GM23338 (cell line): ENCODE data around the gene PSMD2. TPM values are rescaled to one million over a fixed set of nuclear protein-coding genes. Genes with fewer than 3 reads are reported as not detected.
A peak's percentile ranks its signal among the peaks of the same experiment; 100 is the strongest.

Experiments used
- ATAC-seq: fragments of 200-7000 bp; cut with Tn5 transposase; 3 replicates; pipeline ENCODE4 v1.9.1; 2020
- DNase-seq: peaks from one replicate; pipeline ENCODE4 v3.0.0-alpha.2; 2015; ENCODE audit warnings: low spot score
- H2AFZ ChIP-seq: fragments of 200-600 bp; sonication (generic); 2 replicates; pipeline ENCODE4 v1.8.0; 2016; ENCODE audit warnings: antibody characterized with exemption, mild to moderate bottlenecking, moderate library complexity
- H3F3A ChIP-seq: fragments of 200-600 bp; sonication (generic); replicated peaks from 2 replicates; pipeline ENCODE4 v1.8.0; 2017; ENCODE audit warnings: antibody characterized with exemption, mixed run types, low read depth
- H3K27ac ChIP-seq: fragments of 200-600 bp; sonication (generic); 2 replicates; pipeline ENCODE4 v1.6.1; 2016; ENCODE audit warnings: low read depth
- H3K27me3 ChIP-seq: fragments of 200-600 bp; sonication (generic); 2 replicates; pipeline ENCODE4 v1.8.0; 2016; ENCODE audit warnings: mild to moderate bottlenecking, mixed run types, moderate library complexity; ENCODE audit not compliant: insufficient read depth
- H3K36me3 ChIP-seq: fragments of 200-600 bp; sonication (generic); 2 replicates; pipeline ENCODE4 v1.8.0; 2016; ENCODE audit warnings: mild to moderate bottlenecking; ENCODE audit not compliant: insufficient read depth
- H3K4me1 ChIP-seq: fragments of 200-600 bp; sonication (generic); 2 replicates; pipeline ENCODE4 v1.8.0; 2016; ENCODE audit warnings: mild to moderate bottlenecking, moderate library complexity; ENCODE audit not compliant: insufficient read depth
- H3K4me2 ChIP-seq: fragments of 200-600 bp; sonication (generic); 2 replicates; pipeline ENCODE4 v1.7.1; 2017; ENCODE audit warnings: mixed run types
- H3K4me3 ChIP-seq: fragments of 200-600 bp; sonication (generic); 2 replicates; pipeline ENCODE4 v1.6.1; 2016; ENCODE audit warnings: mixed run types
- H3K79me2 ChIP-seq: fragments of 200-600 bp; sonication (generic); replicated peaks from 2 replicates; pipeline ENCODE4 v1.8.0; 2017; ENCODE audit warnings: mild to moderate bottlenecking; ENCODE audit not compliant: insufficient read depth
- H3K9me2 ChIP-seq: fragments of 200-600 bp; sonication (generic); 2 replicates; pipeline ENCODE4 v1.8.0; 2017; ENCODE audit not compliant: insufficient read depth
- H4K20me1 ChIP-seq: fragments of 200-600 bp; sonication (generic); replicated peaks from 2 replicates; pipeline ENCODE4 v1.8.0; 2017; ENCODE audit warnings: mild to moderate bottlenecking; ENCODE audit not compliant: insufficient read depth
- H3K27ac Mint-ChIP-seq: 2 replicates; pipeline ENCODE4 v1.8.0; 2020; ENCODE audit warnings: inconsistent platforms, mild to moderate bottlenecking, moderate library complexity, mixed read lengths
- H3K27me3 Mint-ChIP-seq: 3 replicates; pipeline ENCODE4 v1.8.0; 2022; ENCODE audit warnings: low read depth, mild to moderate bottlenecking, moderate library complexity, mixed read lengths, inconsistent platforms; ENCODE audit not compliant: insufficient read depth, poor library complexity
- H3K36me3 Mint-ChIP-seq: 3 replicates; pipeline ENCODE4 v1.8.0; 2021; ENCODE audit warnings: low read depth, mild to moderate bottlenecking, inconsistent platforms, moderate library complexity, mixed read lengths
- H3K4me1 Mint-ChIP-seq: 3 replicates; pipeline ENCODE4 v1.8.0; 2020; ENCODE audit warnings: mild to moderate bottlenecking, inconsistent platforms, mixed read lengths
- H3K4me3 Mint-ChIP-seq: 3 replicates; pipeline ENCODE4 v1.8.0; 2021; ENCODE audit warnings: moderate library complexity, mild to moderate bottlenecking, inconsistent platforms, mixed read lengths
- H3K9me3 Mint-ChIP-seq: 3 replicates; pipeline ENCODE4 v1.8.0; 2020; ENCODE audit warnings: moderate library complexity, mild to moderate bottlenecking, inconsistent platforms, mixed read lengths
- EZH2 ChIP-seq: fragments of 200-600 bp; sonication (generic); IDR thresholded peaks from one replicate; pipeline ENCODE4 v1.8.0; 2017; ENCODE audit warnings: antibody characterized with exemption, mild to moderate bottlenecking, low read depth; ENCODE audit not compliant: unreplicated experiment
- EZH2phosphoT487 ChIP-seq: fragments of 200-600 bp; sonication (generic); IDR thresholded peaks from one replicate; pipeline ENCODE4 v1.8.1; 2018; ENCODE audit warnings: antibody characterized with exemption; ENCODE audit not compliant: unreplicated experiment
- NANOG ChIP-seq: IDR thresholded peaks from 2 replicates; pipeline ENCODE4 v1.6.1; 2016; ENCODE audit warnings: antibody characterized with exemption, borderline replicate concordance
- POLR2AphosphoS5 ChIP-seq: IDR thresholded peaks from 2 replicates; pipeline ENCODE4 v1.6.1; 2016; ENCODE audit warnings: antibody characterized with exemption, low read depth
- STAT1 ChIP-seq: IDR thresholded peaks from one replicate; pipeline ENCODE4 v1.6.1; 2016; ENCODE audit warnings: antibody characterized with exemption; ENCODE audit not compliant: unreplicated experiment
- ZNF114 ChIP-seq: fragments of 250-450 bp; sonication (Bioruptor Pico); IDR thresholded peaks from 2 replicates; pipeline ENCODE4 v1.5.0; 2020; ENCODE audit warnings: mild to moderate bottlenecking, moderate library complexity
- ZNF331 ChIP-seq: fragments of 250-450 bp; sonication (Bioruptor Pico); IDR thresholded peaks from 2 replicates; pipeline ENCODE4 v1.5.0; 2020; ENCODE audit warnings: low read depth, mild to moderate bottlenecking, moderate library complexity
- polyA plus RNA-seq: library from polyadenylated mRNA; unstranded; fragments of >200 nt; fragmentation: Nextera tagmentation; extraction: Ambion mirVana; gene quantifications from 2 replicates; pipeline ENCODE4 v1.2.1, GENCODE V29; 2016
- total RNA-seq: library from RNA; depleted of rRNA; stranded (reverse); fragments of >200 nt; shearing (Covaris generic); gene quantifications from 2 replicates; pipeline ENCODE4 v1.2.3, GENCODE V29; 2014
- TF ChIP-seq, protein P1 (sequence below), 2 experiments: fragments of 200-600 bp in 1 of 2; sonication (generic) in 1 of 2; conservative IDR thresholded peaks; 2 replicates each; pipeline versions ENCODE4 v1.5.1 to v1.6.1; 2016 to 2017; ENCODE audit warnings: antibody characterized with exemption in 2 of 2, low read depth in 2 of 2, mild to moderate bottlenecking in 2 of 2, moderate library complexity in 1 of 2
- TF ChIP-seq, protein P2 (sequence below): IDR thresholded peaks from one replicate; pipeline ENCODE4 v1.6.1; 2018; ENCODE audit warnings: antibody characterized with exemption; ENCODE audit not compliant: unreplicated experiment

PSMD2 gene
- total and polyA plus RNA-seq, 2 experiments from 2014 or later: 117 to 507 TPM

DNA sequence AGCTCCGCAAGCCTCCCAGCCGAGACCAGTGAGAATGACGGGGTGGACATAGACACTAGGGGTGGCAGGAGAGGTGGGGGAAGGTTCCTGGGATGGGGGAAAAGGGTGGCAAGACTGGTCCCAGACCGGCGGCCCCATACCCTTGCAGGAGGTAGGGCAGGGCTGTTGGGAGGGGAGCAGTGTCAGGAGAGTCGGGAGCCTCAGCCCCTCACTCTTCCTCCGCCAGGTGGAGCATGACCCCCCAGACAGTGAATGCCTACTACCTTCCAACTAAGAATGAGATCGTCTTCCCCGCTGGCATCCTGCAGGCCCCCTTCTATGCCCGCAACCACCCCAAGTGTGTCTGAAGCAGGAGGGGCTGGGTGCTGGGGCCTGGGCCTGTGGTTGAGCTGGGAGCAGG lies 8.7 kb upstream of the PSMD2 start:
- no peaks in the 10 kb centered on the region for H3K36me3 ChIP-seq
- no peak overlapping the region for H3K4me2 ChIP-seq
- H3K9me2 ChIP-seq: no peaks in the 10 kb centered on the region
- 0 out of 3 replicates have a peak, but pooled peaks cover 2% of the 10 kb centered on the region for H3K4me1 Mint-ChIP-seq
- no peak overlapping the region for H3K4me3 ChIP-seq
- no peak overlapping the region for H2AFZ ChIP-seq
- TF ChIP-seq, protein P1, sequence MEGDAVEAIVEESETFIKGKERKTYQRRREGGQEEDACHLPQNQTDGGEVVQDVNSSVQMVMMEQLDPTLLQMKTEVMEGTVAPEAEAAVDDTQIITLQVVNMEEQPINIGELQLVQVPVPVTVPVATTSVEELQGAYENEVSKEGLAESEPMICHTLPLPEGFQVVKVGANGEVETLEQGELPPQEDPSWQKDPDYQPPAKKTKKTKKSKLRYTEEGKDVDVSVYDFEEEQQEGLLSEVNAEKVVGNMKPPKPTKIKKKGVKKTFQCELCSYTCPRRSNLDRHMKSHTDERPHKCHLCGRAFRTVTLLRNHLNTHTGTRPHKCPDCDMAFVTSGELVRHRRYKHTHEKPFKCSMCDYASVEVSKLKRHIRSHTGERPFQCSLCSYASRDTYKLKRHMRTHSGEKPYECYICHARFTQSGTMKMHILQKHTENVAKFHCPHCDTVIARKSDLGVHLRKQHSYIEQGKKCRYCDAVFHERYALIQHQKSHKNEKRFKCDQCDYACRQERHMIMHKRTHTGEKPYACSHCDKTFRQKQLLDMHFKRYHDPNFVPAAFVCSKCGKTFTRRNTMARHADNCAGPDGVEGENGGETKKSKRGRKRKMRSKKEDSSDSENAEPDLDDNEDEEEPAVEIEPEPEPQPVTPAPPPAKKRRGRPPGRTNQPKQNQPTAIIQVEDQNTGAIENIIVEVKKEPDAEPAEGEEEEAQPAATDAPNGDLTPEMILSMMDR (conservative IDR thresholded peaks at IDR 0.05; ENCODE audit: low read depth in 2 of 2): peak; percentile 26 to 48
- no peak for TF ChIP-seq POLR2AphosphoS5
- TF ChIP-seq STAT1: no peak
- no peaks in the 10 kb centered on the region for H3K79me2 ChIP-seq
- ATAC-seq: peak; percentile 71
- no peaks in the 10 kb centered on the region for H4K20me1 ChIP-seq
- H3K4me1 ChIP-seq: no peaks in the 10 kb centered on the region
- no peaks in the 10 kb centered on the region for H3K27me3 ChIP-seq
- no peaks in the 10 kb centered on the region for H3K36me3 Mint-ChIP-seq
- H3K9me3 Mint-ChIP-seq: no peaks in the 10 kb centered on the region
- DNase-seq: peak; percentile 50
- H3K27ac ChIP-seq: no peak overlapping the region
- H3K4me3 Mint-ChIP-seq: no peak overlapping the region
- H3K27ac Mint-ChIP-seq: no peak overlapping the region
- H3F3A ChIP-seq: no peaks in the 10 kb centered on the region
- peaks cover 8% of the 10 kb centered on the region for H3K27me3 Mint-ChIP-seq

DNA sequence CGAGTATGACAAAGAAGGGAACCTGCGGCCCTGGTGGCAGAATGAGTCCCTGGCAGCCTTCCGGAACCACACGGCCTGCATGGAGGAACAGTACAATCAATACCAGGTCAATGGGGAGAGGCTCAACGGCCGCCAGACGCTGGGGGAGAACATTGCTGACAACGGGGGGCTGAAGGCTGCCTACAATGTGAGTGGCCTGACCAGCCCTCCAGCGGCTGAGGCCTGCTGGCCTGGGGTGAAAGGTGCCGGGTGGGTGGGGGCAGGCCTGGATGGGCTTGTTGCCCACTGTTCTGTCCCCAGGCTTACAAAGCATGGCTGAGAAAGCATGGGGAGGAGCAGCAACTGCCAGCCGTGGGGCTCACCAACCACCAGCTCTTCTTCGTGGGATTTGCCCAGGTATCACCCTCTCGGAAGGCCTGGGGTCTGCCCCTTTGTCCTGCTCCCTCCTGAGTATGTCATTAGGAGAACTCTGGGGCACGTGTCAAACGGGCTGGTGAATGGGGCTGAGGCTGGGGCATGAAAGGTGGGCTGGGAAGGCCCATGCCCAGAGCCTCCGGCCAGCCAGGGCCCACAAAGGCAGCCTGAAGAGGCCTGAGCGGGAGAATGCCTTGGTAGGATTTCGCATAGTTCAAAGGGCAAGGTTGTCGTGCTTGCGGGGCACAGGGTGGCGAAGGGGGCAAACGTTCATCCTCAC lies 7.8 kb upstream of the PSMD2 start:
- Mint-ChIP-seq H3K36me3 (no peaks in the 10 kb centered on the region), H3K27ac (no peak overlapping the region), H3K4me3 (no peak overlapping the region), H3K4me1 (0 out of 3 replicates have a peak, but pooled peaks cover 2% of the 10 kb centered on the region), H3K9me3 (no peaks in the 10 kb centered on the region), H3K27me3 (peaks cover 8% of the 10 kb centered on the region)
- H3K27me3 ChIP-seq: no peaks in the 10 kb centered on the region
- no peak overlapping the region for H3K4me2 ChIP-seq
- no peak for TF ChIP-seq STAT1
- TF ChIP-seq EZH2: no peak
- H3K4me1 ChIP-seq: no peaks in the 10 kb centered on the region
- H3K4me3 ChIP-seq: no peak overlapping the region
- no peaks in the 10 kb centered on the region for H3K79me2 ChIP-seq
- no peak for DNase-seq
- no peaks in the 10 kb centered on the region for H3K9me2 ChIP-seq
- H3F3A ChIP-seq: no peaks in the 10 kb centered on the region
- H4K20me1 ChIP-seq: no peaks in the 10 kb centered on the region
- no peak for ATAC-seq
- H2AFZ ChIP-seq: no peak overlapping the region
- no peak overlapping the region for H3K27ac ChIP-seq
- no peaks in the 10 kb centered on the region for H3K36me3 ChIP-seq

DNA sequence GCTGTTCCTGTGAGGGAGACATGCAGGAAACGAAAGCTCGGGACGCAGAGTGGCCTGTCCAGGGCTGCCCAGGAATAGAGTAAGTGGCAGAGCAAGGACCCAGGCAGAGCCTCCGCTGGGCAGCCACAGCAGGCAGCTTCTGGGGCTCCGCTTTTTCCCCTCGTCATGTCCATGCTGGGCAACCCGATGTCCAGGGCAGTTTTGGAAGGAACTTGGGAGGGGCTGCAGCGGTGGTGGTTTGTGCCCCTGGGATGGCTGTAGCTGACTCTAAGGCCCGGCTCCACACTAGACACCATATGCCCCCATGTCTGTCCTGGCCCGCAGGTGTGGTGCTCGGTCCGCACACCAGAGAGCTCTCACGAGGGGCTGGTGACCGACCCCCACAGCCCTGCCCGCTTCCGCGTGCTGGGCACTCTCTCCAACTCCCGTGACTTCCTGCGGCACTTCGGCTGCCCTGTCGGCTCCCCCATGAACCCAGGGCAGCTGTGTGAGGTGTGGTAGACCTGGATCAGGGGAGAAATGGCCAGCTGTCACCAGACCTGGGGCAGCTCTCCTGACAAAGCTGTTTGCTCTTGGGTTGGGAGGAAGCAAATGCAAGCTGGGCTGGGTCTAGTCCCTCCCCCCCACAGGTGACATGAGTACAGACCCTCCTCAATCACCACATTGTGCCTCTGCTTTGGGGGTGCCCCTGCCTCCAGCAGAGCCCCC lies 7.1 kb upstream of the PSMD2 start:
- no peaks in the 10 kb centered on the region for H3K27me3 ChIP-seq
- H4K20me1 ChIP-seq: no peaks in the 10 kb centered on the region
- H3K4me3 ChIP-seq: no peak overlapping the region
- no peak overlapping the region for H3K27ac ChIP-seq
- no peak overlapping the region for H2AFZ ChIP-seq
- no peak for DNase-seq
- H3K27ac Mint-ChIP-seq: no peak overlapping the region
- ATAC-seq: no peak
- H3K27me3 Mint-ChIP-seq: peaks cover 8% of the 10 kb centered on the region
- no peaks in the 10 kb centered on the region for H3K4me1 ChIP-seq
- no peaks in the 10 kb centered on the region for H3K36me3 Mint-ChIP-seq
- no peak overlapping the region for H3K4me3 Mint-ChIP-seq
- 0 out of 3 replicates have a peak, but pooled peaks cover 2% of the 10 kb centered on the region for H3K4me1 Mint-ChIP-seq
- no peaks in the 10 kb centered on the region for H3F3A ChIP-seq
- H3K9me2 ChIP-seq: no peaks in the 10 kb centered on the region
- no peak overlapping the region for H3K4me2 ChIP-seq
- no peaks in the 10 kb centered on the region for H3K9me3 Mint-ChIP-seq
- H3K79me2 ChIP-seq: no peaks in the 10 kb centered on the region
- H3K36me3 ChIP-seq: no peaks in the 10 kb centered on the region
- TF ChIP-seq EZH2phosphoT487 (no peak), ZNF331 (no peak), EZH2 (no peak), NANOG (no peak), STAT1 (no peak), POLR2AphosphoS5 (no peak), ZNF114 (CRISPR knock-in tag) (no peak)
- TF ChIP-seq, protein P2, sequence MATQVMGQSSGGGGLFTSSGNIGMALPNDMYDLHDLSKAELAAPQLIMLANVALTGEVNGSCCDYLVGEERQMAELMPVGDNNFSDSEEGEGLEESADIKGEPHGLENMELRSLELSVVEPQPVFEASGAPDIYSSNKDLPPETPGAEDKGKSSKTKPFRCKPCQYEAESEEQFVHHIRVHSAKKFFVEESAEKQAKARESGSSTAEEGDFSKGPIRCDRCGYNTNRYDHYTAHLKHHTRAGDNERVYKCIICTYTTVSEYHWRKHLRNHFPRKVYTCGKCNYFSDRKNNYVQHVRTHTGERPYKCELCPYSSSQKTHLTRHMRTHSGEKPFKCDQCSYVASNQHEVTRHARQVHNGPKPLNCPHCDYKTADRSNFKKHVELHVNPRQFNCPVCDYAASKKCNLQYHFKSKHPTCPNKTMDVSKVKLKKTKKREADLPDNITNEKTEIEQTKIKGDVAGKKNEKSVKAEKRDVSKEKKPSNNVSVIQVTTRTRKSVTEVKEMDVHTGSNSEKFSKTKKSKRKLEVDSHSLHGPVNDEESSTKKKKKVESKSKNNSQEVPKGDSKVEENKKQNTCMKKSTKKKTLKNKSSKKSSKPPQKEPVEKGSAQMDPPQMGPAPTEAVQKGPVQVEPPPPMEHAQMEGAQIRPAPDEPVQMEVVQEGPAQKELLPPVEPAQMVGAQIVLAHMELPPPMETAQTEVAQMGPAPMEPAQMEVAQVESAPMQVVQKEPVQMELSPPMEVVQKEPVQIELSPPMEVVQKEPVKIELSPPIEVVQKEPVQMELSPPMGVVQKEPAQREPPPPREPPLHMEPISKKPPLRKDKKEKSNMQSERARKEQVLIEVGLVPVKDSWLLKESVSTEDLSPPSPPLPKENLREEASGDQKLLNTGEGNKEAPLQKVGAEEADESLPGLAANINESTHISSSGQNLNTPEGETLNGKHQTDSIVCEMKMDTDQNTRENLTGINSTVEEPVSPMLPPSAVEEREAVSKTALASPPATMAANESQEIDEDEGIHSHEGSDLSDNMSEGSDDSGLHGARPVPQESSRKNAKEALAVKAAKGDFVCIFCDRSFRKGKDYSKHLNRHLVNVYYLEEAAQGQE: no peak
- TF ChIP-seq, protein P1 (conservative IDR thresholded peaks at IDR 0.05; ENCODE audit: low read depth in 2 of 2): no peak
